Parathyroid adenoma (tissue), 2 donors: Measurements from ENCODE around the gene PID1.

Experiments used
- H2AFZ ChIP-seq: fragments of 300-600 bp; sonication (generic); one replicate; pipeline ENCODE4 v1.7.0; 2017; ENCODE audit warnings: antibody characterized with exemption, mild to moderate bottlenecking
- H3K27ac ChIP-seq: fragments of 300-600 bp; sonication (generic); one replicate; pipeline ENCODE4 v1.7.0; 2017
- H3K27me3 ChIP-seq: fragments of 300-600 bp; sonication (generic); one replicate; pipeline ENCODE4 v1.7.0; 2017; ENCODE audit warnings: low read length; ENCODE audit not compliant: control insufficient read depth, insufficient read depth
- H3K36me3 ChIP-seq: fragments of 300-600 bp; sonication (generic); one replicate; pipeline ENCODE4 v1.7.0; 2017; ENCODE audit warnings: low read length; ENCODE audit not compliant: control insufficient read depth, insufficient read depth
- H3K4me1 ChIP-seq: fragments of 300-600 bp; sonication (generic); one replicate; pipeline ENCODE4 v1.7.0; 2017; ENCODE audit warnings: control low read depth
- H3K4me2 ChIP-seq: fragments of 300-600 bp; sonication (generic); one replicate; pipeline ENCODE4 v1.7.0; 2017; ENCODE audit warnings: low read length
- H3K4me3 ChIP-seq: fragments of 300-600 bp; sonication (generic); one replicate; pipeline ENCODE4 v1.7.0; 2017; ENCODE audit warnings: low read depth, low read length
- H3K79me2 ChIP-seq: fragments of 300-600 bp; sonication (generic); one replicate; pipeline ENCODE4 v1.7.0; 2017; ENCODE audit warnings: control low read depth
- H3K9ac ChIP-seq: fragments of 300-600 bp; sonication (generic); one replicate; pipeline ENCODE4 v1.7.0; 2017; ENCODE audit warnings: mild to moderate bottlenecking
- H3K9me3 ChIP-seq: fragments of 300-600 bp; sonication (generic); one replicate; pipeline ENCODE4 v1.7.0; 2017; ENCODE audit warnings: low read length; ENCODE audit not compliant: control insufficient read depth
- CTCF ChIP-seq: fragments of 300-600 bp; sonication (generic); IDR thresholded peaks from one replicate; pipeline ENCODE4 v1.7.0; 2017; ENCODE audit warnings: antibody characterized with exemption, mild to moderate bottlenecking
- donor health status: primary hyperparathyroidism.

Gene PID1

GRCh38 chr2:229287823-229288222 is 16.7 kb upstream of the PID1 start:
- TF ChIP-seq CTCF, result no peak
- H3K36me3 ChIP-seq, result no peaks in the 10 kb centered on the region
- no peak overlapping the region for H3K9ac ChIP-seq
- H3K27me3 ChIP-seq, result no peaks in the 10 kb centered on the region
- H3K27ac ChIP-seq, result no peak overlapping the region
- H3K4me2 ChIP-seq, result no peak overlapping the region
- H3K4me1 ChIP-seq, result no peaks in the 10 kb centered on the region
- H3K9me3 ChIP-seq, result no peaks in the 10 kb centered on the region
- no peak overlapping the region for H2AFZ ChIP-seq
- no peak overlapping the region for H3K4me3 ChIP-seq
- no peaks in the 10 kb centered on the region for H3K79me2 ChIP-seq

DNA sequence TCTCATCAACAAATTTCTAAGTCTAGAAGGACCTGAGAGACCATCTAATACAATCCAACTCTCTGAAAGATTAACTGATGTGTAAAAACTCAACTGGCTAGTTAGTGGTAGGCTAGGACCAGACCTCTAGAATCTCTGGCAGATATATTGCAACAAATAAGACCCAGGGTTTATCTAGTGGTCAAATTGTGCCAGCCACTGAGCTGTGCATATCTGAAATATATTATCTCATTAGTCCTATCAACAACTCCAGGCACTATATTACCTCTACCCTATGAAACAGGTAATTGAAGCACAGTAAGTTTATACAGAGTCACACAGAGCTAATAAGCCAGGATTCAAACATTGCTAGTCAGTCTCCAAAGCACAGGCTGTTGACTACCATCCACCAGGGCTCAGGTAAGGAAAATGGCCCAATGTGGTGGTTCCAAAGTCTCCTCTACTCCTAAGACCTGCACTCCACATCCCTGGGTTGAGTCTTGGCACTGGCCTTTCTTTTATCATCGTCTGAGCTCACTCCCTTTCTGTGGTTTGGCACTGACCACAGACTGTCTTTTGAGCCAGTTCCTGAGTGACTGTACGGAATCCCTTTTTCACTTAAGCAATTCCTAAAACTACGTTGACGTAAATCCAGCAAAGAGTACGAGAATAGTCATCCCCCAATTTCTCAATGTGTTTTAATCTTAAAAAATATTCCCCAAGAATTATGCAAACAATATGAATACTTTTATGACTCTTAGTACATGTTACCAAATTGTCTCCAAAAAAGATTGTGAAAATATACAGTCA is 11.9 kb upstream of the PID1 start:
- H3K4me1 ChIP-seq, result no peaks in the 10 kb centered on the region
- no peaks in the 10 kb centered on the region for H3K79me2 ChIP-seq
- no peak overlapping the region for H3K9ac ChIP-seq
- H3K4me2 ChIP-seq, result no peak overlapping the region
- no peak overlapping the region for H3K27ac ChIP-seq
- no peaks in the 10 kb centered on the region for H3K36me3 ChIP-seq
- H3K27me3 ChIP-seq, result no peaks in the 10 kb centered on the region
- no peaks in the 10 kb centered on the region for H3K9me3 ChIP-seq
- no peak for TF ChIP-seq CTCF
- H3K4me3 ChIP-seq, result no peak overlapping the region
- no peak overlapping the region for H2AFZ ChIP-seq

DNA sequence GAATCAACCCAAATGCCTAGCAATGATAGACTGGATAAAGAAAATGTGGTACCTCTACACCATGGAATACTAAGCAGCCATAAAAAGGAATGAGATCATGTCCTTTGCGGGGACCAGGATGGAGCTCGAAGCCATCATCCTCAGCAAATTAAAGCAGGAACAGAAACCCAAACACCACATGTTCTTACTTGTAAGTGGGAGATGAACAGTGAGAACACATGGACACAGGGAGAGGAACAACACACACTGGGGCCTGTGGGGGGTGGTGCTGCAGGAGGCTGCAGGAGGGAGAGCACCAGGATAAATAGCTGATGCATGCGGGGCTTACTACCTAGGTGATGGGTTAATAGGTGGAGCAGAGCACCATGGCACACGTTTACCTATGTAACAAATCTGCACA is 8.4 kb upstream of the PID1 start:
- H2AFZ ChIP-seq, result no peak overlapping the region
- no peaks in the 10 kb centered on the region for H3K79me2 ChIP-seq
- no peaks in the 10 kb centered on the region for H3K9me3 ChIP-seq
- H3K36me3 ChIP-seq, result no peaks in the 10 kb centered on the region
- H3K9ac ChIP-seq, result no peak overlapping the region
- no peak overlapping the region for H3K4me2 ChIP-seq
- no peak overlapping the region for H3K27ac ChIP-seq
- H3K4me3 ChIP-seq, result no peak overlapping the region
- H3K27me3 ChIP-seq, result no peaks in the 10 kb centered on the region
- no peaks in the 10 kb centered on the region for H3K4me1 ChIP-seq
- no peak for TF ChIP-seq CTCF

- Histone ChIP-seq H3K27ac (no peak overlapping the region), H3K36me3 (no peaks in the 10 kb centered on the region), H3K4me2 (no peak overlapping the region), H3K9ac (no peak overlapping the region), H2AFZ (no peak overlapping the region), H3K79me2 (no peaks in the 10 kb centered on the region), H3K4me3 (no peak overlapping the region), H3K9me3 (no peaks in the 10 kb centered on the region), H3K4me1 (peaks cover 2% of the 10 kb centered on the region), H3K27me3 (no peaks in the 10 kb centered on the region)
- TF ChIP-seq CTCF, result no peak
These were observed 4.4 kb upstream of the PID1 start for GRCh38 chr2:229275506-229275905.
